Fibroblast of peridontal ligament (primary cell): Measurements from ENCODE around the gene MOXD1.
"Not testable (repeated sequence)": the region's sequence is repeated elsewhere in the genome, so short reads cannot be mapped to it uniquely, and the experiment has no call there.

Experiments
- DNase-seq: peaks from one replicate; pipeline ENCODE4 v3.0.0-alpha.2; 2010; ENCODE audit errors: extremely low read depth

MOXD1 gene

GRCh38 chr6:132354517-132355167 lies 46.6 kb downstream of the MOXD1 start:
- DNase-seq: no peak

- not testable (repeated sequence) for DNase-seq
Measured at GRCh38 chr6:132351986-132352385, 49.3 kb downstream of the MOXD1 start.

GRCh38 chr6:132348231-132348630 lies 53.0 kb downstream of the MOXD1 start:
- DNase-seq: no peak

- DNase-seq: no peak
Measured at GRCh38 chr6:132344811-132345210, 56.5 kb downstream of the MOXD1 start.

- peak; percentile 75 for DNase-seq
Measured at GRCh38 chr6:132341646-132342045, 59.6 kb downstream of the MOXD1 start.

- DNase-seq: peak; percentile 18
Measured at GRCh38 chr6:132334521-132334885, 66.8 kb downstream of the MOXD1 start.

GRCh38 chr6:132333639-132334520 lies 67.4 kb downstream of the MOXD1 start:
- DNase-seq: peak; percentile 93

GRCh38 chr6:132330759-132331158 lies 70.5 kb downstream of the MOXD1 start:
- no peak for DNase-seq

- peak; percentile 52 for DNase-seq
Measured at GRCh38 chr6:132322398-132322797, 78.9 kb downstream of the MOXD1 start.

- peak; percentile 77 for DNase-seq
Measured at GRCh38 chr6:132320007-132320406, 81.3 kb downstream of the MOXD1 start.

- no peak for DNase-seq
Measured at GRCh38 chr6:132316970-132317369, 84.3 kb downstream of the MOXD1 start.

- DNase-seq: no peak
Measured at GRCh38 chr6:132314432-132314831, 86.8 kb downstream of the MOXD1 start.

- DNase-seq: peak; percentile 80
Measured at GRCh38 chr6:132310921-132311320, 90.4 kb downstream of the MOXD1 start.

GRCh38 chr6:132310151-132310550 lies 91.1 kb downstream of the MOXD1 start:
- DNase-seq: not testable (repeated sequence)

- peak; percentile 54 for DNase-seq
Measured at GRCh38 chr6:132304891-132305305, 96.4 kb downstream of the MOXD1 start.

GRCh38 chr6:132300323-132300949 lies 100.8 kb downstream of the MOXD1 start:
- DNase-seq: peak; percentile 82

- peak; percentile 78 for DNase-seq
Measured at GRCh38 chr6:132298344-132298949, 102.8 kb downstream of the MOXD1 start.

GRCh38 chr6:132289756-132290155 lies 111.5 kb downstream of the MOXD1 start:
- peak; percentile 46 for DNase-seq

- no peak for DNase-seq
Measured at GRCh38 chr6:132287101-132287500, 114.2 kb downstream of the MOXD1 start.

GRCh38 chr6:132286298-132287019 lies 114.8 kb downstream of the MOXD1 start:
- DNase-seq: no peak

- DNase-seq: no peak
Measured at GRCh38 chr6:132285004-132285780, 116.1 kb downstream of the MOXD1 start.
